Fibroblast of skin of left quadriceps (primary cell): Measurements from ENCODE around the gene GEMIN2.
"Not testable (repeated sequence)": the region's sequence is repeated elsewhere in the genome, so short reads cannot be mapped to it uniquely, and the experiment has no call there.

Source experiments
- DNase-seq, 2 experiments: peaks; one replicate each; pipeline ENCODE4 v3.0.0-alpha.2; 2013; ENCODE audit warnings: low read depth in 2 of 2

The GEMIN2 gene

GRCh38 chr14:39109893-39110715, 4.0 kb upstream of the GEMIN2 start:
- DNase-seq = no peak

GRCh38 chr14:39113685-39114072, 444 bp upstream of the GEMIN2 start:
- no peak for DNase-seq

- no peak for DNase-seq
Measured at GRCh38 chr14:39122330-39123138, 8.4 kb downstream of the GEMIN2 start.

- not testable (repeated sequence) for DNase-seq
Measured at GRCh38 chr14:39137835-39138234, 23.7 kb downstream of the GEMIN2 start.

DNA sequence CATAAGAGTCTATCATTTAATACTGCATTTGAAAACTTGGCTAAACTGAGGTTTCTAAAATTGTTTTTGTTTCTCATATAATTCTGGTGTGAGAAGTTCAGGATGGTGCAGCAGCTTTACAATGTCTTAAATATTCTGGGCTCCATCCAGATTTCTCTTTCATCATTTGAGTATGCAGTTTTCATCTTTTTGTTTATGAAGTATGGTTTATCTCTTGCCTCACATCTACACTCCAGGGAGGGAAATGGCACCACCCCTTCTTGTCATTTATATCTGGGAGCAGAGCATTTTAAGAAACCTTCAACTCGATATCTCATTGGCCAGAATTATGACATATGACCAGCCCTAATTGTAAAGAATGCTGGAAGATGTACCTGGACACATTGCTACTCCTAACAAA, 24.3 kb downstream of the GEMIN2 start:
- DNase-seq = no peak

- no peak for DNase-seq
Measured at GRCh38 chr14:39140170-39140569, 26.0 kb downstream of the GEMIN2 start.

DNA sequence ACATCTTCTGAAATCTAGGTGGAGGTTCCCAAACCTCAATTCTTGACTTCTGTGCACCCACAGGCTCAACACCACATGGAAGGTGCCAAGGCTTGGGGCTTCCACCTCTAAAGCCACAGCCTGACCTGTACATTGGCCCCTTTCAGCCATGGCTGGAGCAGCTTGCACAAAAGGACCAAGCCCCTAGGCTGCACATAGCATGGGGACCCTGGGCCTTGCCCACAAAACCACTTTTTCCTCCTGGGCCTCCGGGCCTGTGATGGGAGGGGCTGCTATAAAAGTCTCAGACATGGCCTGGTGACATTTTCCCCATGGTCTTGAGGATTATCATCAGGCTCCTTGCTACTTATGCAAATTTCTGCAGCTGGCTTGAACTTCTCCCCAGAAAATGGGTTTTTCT, 27.5 kb downstream of the GEMIN2 start:
- DNase-seq = not testable (repeated sequence)

GRCh38 chr14:39143226-39143625, 29.1 kb downstream of the GEMIN2 start:
- not testable (repeated sequence) for DNase-seq

GRCh38 chr14:39145266-39145966, 31.3 kb downstream of the GEMIN2 start:
- no peak for DNase-seq

DNA sequence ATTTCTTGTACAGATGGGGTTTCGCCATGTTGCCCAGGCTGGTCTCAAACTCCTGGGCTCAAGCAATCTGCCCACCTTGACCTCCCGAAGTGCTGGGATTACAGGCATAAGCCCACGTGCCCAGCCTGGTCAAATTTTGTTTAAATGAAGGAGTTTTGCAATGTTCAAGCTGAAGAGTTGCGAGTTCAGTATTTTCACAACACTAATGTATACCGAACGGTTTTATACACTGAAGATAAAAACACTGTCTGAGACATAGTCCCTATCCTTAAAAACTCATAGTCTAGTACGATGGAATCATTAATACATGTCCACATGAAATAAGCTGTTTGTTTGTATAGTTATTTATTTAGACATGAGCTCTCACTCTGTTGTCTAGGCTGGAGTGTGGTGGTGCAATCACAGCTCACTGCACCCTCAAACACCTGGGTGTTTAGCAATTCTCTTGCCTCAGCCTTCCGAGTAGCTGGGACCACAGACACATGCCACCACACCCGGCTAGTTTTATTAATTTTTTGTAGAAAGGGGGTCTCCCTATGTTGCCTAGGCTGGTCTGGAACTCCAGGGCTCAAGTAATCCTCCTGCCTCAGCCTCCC, 40.6 kb downstream of the GEMIN2 start:
- DNase-seq = no peak

GRCh38 chr14:39157491-39157890, 43.4 kb downstream of the GEMIN2 start:
- DNase-seq = no peak

GRCh38 chr14:39158222-39158858, 44.2 kb downstream of the GEMIN2 start:
- DNase-seq = no peak

- DNase-seq = no peak
Measured at GRCh38 chr14:39160494-39160893, 46.4 kb downstream of the GEMIN2 start.

DNA sequence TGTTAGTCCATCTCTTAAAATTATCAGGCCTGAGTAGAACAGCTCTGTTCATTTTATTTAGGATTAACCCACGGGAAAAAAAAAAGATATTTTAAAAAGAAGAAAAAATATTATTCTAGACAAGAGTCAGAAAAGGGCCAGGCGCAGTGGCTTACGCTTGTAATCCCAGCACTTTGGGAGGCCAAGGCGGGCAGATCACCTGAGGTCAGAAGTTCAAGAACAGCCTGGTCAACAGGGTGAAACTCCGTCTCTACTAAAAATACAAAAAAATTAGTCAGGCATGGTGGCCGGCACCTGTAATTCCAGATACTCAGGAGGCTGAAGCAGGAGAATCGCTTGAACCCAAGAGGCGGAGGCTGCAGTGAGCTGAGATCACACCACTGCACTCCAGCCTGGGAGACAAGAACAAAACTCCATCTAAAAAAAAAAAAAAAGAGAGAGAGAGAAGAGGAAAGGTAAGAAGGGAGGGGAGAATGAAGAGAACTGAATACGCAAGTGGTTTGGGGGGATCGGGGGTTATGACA, 53.7 kb downstream of the GEMIN2 start:
- not testable (repeated sequence) for DNase-seq

GRCh38 chr14:39168591-39168990, 54.5 kb downstream of the GEMIN2 start:
- DNase-seq = no peak

DNA sequence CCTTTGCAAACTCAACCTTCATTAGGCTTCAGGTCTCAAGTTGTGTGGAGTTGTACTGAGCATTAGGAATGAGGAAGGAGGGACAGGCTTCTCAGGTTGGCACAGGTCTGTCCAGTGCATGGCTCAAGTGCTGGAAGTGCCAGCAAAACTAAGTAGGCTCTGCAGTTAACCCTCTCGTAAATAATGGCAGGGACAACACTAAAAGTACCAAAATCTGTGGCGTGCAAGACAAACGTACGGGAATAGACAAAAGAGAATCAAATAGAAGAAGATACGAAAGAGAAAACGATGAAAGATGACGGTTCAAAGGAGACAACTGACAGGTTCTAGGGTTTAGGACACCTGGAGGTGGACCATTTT, 55.4 kb downstream of the GEMIN2 start:
- no peak for DNase-seq

DNA sequence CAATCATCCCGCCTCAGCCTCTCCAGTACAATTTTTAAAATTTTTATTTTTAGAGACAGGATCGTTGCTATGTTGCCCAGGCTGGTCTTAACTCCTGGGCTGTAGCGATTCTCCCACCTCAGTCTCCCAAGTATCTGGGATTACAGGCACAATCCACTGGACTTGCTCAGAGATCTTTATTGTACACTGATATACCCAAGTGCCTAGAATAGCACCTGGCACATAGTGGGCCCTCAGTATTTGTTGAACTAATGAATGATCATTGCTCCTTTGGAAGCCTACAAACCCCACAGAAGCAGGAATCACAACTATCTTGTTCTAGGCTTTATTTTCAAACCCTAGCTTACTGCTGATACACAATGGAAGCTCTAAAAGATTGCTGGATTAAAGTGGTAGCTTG, 59.1 kb downstream of the GEMIN2 start:
- DNase-seq = no peak

- DNase-seq = peak; percentile 99
Measured at GRCh38 chr14:39174560-39175444, 60.7 kb downstream of the GEMIN2 start, which contains the start of gene PNN. Gene PNN, plus strand, starts transcription at chr14:39175254. Its CDS starts 26 bp downstream, at chr14:39175280.

- DNase-seq = no peak
Measured at GRCh38 chr14:39175445-39176262, 61.5 kb downstream of the GEMIN2 start.
